HG02623 (cell line): ENCODE measurements around the gene WDR70.
"Not testable (repeated sequence)": the region's sequence is repeated elsewhere in the genome, so short reads cannot be mapped to it uniquely, and the experiment has no call there.

ENCODE experiments used
- ATAC-seq: cut with Tn5 transposase; IDR thresholded peaks from one replicate; pipeline ENCODE4 v1.9.1; 2021; ENCODE audit warnings: moderate library complexity; ENCODE audit not compliant: unreplicated experiment

Gene WDR70

GRCh38 chr5:37511646-37512045 is 132.5 kb downstream of the WDR70 start:
- ATAC-seq: no peak

GRCh38 chr5:37514946-37515345 is 135.8 kb downstream of the WDR70 start:
- no peak for ATAC-seq

GRCh38 chr5:37517686-37518085 is 138.6 kb downstream of the WDR70 start:
- no peak for ATAC-seq

- ATAC-seq: not testable (repeated sequence)
Observed at GRCh38 chr5:37518356-37518755, 139.2 kb downstream of the WDR70 start.

GRCh38 chr5:37519304-37519703 is 140.2 kb downstream of the WDR70 start:
- no peak for ATAC-seq

- no peak for ATAC-seq
Observed at GRCh38 chr5:37519807-37520206, 140.7 kb downstream of the WDR70 start.

GRCh38 chr5:37520811-37521210 is 141.7 kb downstream of the WDR70 start:
- no peak for ATAC-seq

GRCh38 chr5:37532976-37533740 is 154.0 kb downstream of the WDR70 start:
- no peak for ATAC-seq

- ATAC-seq: no peak
Observed at GRCh38 chr5:37533851-37534250, 154.7 kb downstream of the WDR70 start.

GRCh38 chr5:37539459-37539858 is 160.3 kb downstream of the WDR70 start:
- no peak for ATAC-seq

- no peak for ATAC-seq
Observed at GRCh38 chr5:37543216-37543615, 164.1 kb downstream of the WDR70 start.

GRCh38 chr5:37549411-37549810 is 170.3 kb downstream of the WDR70 start:
- ATAC-seq: no peak

- no peak for ATAC-seq
Observed at GRCh38 chr5:37552161-37552560, 173.0 kb downstream of the WDR70 start.

GRCh38 chr5:37552770-37553719 is 173.9 kb downstream of the WDR70 start:
- ATAC-seq: no peak

GRCh38 chr5:37553720-37554404 is 174.7 kb downstream of the WDR70 start:
- no peak for ATAC-seq

- ATAC-seq: no peak
Observed at GRCh38 chr5:37554405-37554739, 175.3 kb downstream of the WDR70 start.

GRCh38 chr5:37554938-37555337 is 175.8 kb downstream of the WDR70 start:
- ATAC-seq: no peak

- no peak for ATAC-seq
Observed at GRCh38 chr5:37557734-37558293, 178.7 kb downstream of the WDR70 start.

- no peak for ATAC-seq
Observed at GRCh38 chr5:37565062-37565670, 186.0 kb downstream of the WDR70 start.

GRCh38 chr5:37567566-37567965 is 188.4 kb downstream of the WDR70 start:
- ATAC-seq: no peak
